ENCODE results near the gene CADPS2.

CADPS2 gene

DNA sequence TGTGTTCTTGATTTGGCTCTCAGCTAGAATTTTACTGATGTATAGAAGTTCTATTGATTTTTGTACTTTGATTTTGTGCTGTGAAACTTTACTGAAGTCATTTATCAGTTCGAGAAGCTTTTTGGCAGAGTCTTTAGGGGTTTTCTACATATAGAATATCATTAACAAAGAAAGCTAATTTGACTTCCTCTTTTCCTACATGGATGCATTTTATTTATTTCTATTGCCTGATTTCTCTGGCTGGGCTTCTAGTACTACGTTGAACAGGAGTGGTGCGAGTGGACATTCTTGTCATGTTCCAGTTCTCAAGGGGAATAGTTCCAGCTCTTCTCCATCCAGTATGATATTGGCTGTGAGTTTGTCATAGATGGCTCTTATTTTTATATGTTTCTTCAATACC is 252.8 kb downstream of the CADPS2 start:
- Histone ChIP-seq H3K27me3 (ENCODE audit: insufficient read depth, low read length, poor library complexity) (no peaks in the 10 kb centered on the region), H3K4me1 (ENCODE audit: insufficient read depth, low read length) (no peaks in the 10 kb centered on the region), H3K4me2 (ENCODE audit: insufficient read depth, low read length) (no peak overlapping the region), H3K9me3 (ENCODE audit: insufficient read depth, low read length, severe bottlenecking) (no peaks in the 10 kb centered on the region), H4K20me1 (ENCODE audit: insufficient read depth, low read length) (no peaks in the 10 kb centered on the region), H3K9ac (ENCODE audit: low read depth, low read length) (no peak overlapping the region), H3K79me2 (ENCODE audit: insufficient read depth, low read length) (no peaks in the 10 kb centered on the region), H3K4me3 (ENCODE audit: low read depth in 1 of 2, low read length in 2 of 2) (no peak overlapping the region), H3K36me3 (ENCODE audit: insufficient read depth, low read length) (no peaks in the 10 kb centered on the region), H2AFZ (ENCODE audit: low read depth, low read length) (no peak overlapping the region), H3K27ac (ENCODE audit: low read length) (no peak overlapping the region)
- no peak for ATAC-seq (ENCODE audit: insufficient read depth, low read depth)
- no peak for DNase-seq
- TF ChIP-seq, protein P1, sequence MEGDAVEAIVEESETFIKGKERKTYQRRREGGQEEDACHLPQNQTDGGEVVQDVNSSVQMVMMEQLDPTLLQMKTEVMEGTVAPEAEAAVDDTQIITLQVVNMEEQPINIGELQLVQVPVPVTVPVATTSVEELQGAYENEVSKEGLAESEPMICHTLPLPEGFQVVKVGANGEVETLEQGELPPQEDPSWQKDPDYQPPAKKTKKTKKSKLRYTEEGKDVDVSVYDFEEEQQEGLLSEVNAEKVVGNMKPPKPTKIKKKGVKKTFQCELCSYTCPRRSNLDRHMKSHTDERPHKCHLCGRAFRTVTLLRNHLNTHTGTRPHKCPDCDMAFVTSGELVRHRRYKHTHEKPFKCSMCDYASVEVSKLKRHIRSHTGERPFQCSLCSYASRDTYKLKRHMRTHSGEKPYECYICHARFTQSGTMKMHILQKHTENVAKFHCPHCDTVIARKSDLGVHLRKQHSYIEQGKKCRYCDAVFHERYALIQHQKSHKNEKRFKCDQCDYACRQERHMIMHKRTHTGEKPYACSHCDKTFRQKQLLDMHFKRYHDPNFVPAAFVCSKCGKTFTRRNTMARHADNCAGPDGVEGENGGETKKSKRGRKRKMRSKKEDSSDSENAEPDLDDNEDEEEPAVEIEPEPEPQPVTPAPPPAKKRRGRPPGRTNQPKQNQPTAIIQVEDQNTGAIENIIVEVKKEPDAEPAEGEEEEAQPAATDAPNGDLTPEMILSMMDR (IDR thresholded peaks at IDR 0.05; ENCODE audit: borderline replicate concordance, extremely low read depth, low read length, poor library complexity, severe bottlenecking): no peak
- no peak for TF ChIP-seq EZH2 (IDR thresholded peaks at IDR 0.05; ENCODE audit: borderline replicate concordance, low read depth, low read length, severe bottlenecking)

DNA sequence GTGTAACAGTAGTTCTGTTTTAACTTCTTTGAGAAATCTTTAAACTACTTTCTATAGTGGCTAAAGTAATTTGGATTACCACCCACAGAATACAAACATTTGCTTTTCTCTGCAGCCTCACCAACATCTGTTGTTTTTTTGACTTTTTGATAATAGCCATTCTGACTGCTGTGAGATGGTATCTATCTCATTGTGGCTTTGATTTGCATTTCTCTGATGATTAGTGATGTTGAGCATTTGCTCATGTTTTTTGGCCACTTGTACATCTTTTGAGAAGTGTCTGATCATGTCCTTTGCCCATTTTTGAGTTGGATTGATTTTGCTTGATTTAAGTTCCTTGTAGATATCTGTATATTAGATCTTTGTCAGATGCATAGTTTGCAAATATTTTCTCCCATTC is 254.0 kb downstream of the CADPS2 start:
- TF ChIP-seq, protein P1 (IDR thresholded peaks at IDR 0.05; ENCODE audit: borderline replicate concordance, extremely low read depth, low read length, poor library complexity, severe bottlenecking): no peak
- no peak for TF ChIP-seq EZH2 (IDR thresholded peaks at IDR 0.05; ENCODE audit: borderline replicate concordance, low read depth, low read length, severe bottlenecking)

DNA sequence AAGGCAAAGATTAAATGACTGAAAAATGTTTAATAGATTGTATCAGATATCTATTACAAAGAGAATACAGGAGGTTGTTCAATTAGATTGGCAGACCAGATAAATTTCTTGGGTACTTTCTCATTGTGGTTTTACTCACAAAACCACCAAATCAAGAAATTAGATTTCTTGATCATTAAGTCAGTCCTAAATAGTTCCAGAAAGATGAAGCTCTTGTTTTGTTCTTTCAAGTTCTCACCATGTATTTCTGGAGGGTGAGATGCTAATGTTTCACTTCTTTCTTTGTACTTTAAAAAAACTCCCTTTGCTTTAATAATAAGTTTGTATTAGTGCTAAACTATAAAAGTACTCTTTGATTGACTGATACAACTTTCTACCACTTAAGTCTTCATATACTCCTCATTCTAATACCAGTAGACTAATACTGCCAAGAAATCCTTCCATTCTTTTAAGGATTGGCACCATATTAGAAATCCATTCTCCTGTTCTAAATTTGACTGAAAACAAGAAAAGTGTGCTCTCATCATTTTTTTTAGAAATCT is 256.8 kb downstream of the CADPS2 start:
- H3K9ac ChIP-seq (ENCODE audit: low read depth, low read length): no peak overlapping the region
- no peak for TF ChIP-seq EZH2 (IDR thresholded peaks at IDR 0.05; ENCODE audit: borderline replicate concordance, low read depth, low read length, severe bottlenecking)
- TF ChIP-seq, protein P1 (IDR thresholded peaks at IDR 0.05; ENCODE audit: borderline replicate concordance, extremely low read depth, low read length, poor library complexity, severe bottlenecking): no peak
- H3K36me3 ChIP-seq (ENCODE audit: insufficient read depth, low read length): no peaks in the 10 kb centered on the region
- no peak overlapping the region for H3K4me3 ChIP-seq (ENCODE audit: low read depth in 1 of 2, low read length in 2 of 2)
- H3K27me3 ChIP-seq (ENCODE audit: insufficient read depth, low read length, poor library complexity): no peaks in the 10 kb centered on the region
- DNase-seq (no peak), ATAC-seq (ENCODE audit: insufficient read depth, low read depth) (no peak)
- H3K27ac ChIP-seq (ENCODE audit: low read length): no peak overlapping the region
- H3K9me3 ChIP-seq (ENCODE audit: insufficient read depth, low read length, severe bottlenecking): no peaks in the 10 kb centered on the region
- H3K4me1 ChIP-seq (ENCODE audit: insufficient read depth, low read length): no peaks in the 10 kb centered on the region
- no peak overlapping the region for H2AFZ ChIP-seq (ENCODE audit: low read depth, low read length)
- no peaks in the 10 kb centered on the region for H3K79me2 ChIP-seq (ENCODE audit: insufficient read depth, low read length)
- H3K4me2 ChIP-seq (ENCODE audit: insufficient read depth, low read length): no peak overlapping the region
- no peaks in the 10 kb centered on the region for H4K20me1 ChIP-seq (ENCODE audit: insufficient read depth, low read length)

More for the DNA sequence above, 254.0 kb downstream of the CADPS2 start:
- no peaks in the 10 kb centered on the region for H3K79me2 ChIP-seq (ENCODE audit: insufficient read depth, low read length)
- H3K4me2 ChIP-seq (ENCODE audit: insufficient read depth, low read length): no peak overlapping the region
- no peak for DNase-seq
- no peak overlapping the region for H2AFZ ChIP-seq (ENCODE audit: low read depth, low read length)
- no peaks in the 10 kb centered on the region for H4K20me1 ChIP-seq (ENCODE audit: insufficient read depth, low read length)
- no peak for ATAC-seq (ENCODE audit: insufficient read depth, low read depth)
- no peaks in the 10 kb centered on the region for H3K36me3 ChIP-seq (ENCODE audit: insufficient read depth, low read length)
- H3K4me1 ChIP-seq (ENCODE audit: insufficient read depth, low read length): no peaks in the 10 kb centered on the region
- H3K27ac ChIP-seq (ENCODE audit: low read length): no peak overlapping the region
- no peaks in the 10 kb centered on the region for H3K27me3 ChIP-seq (ENCODE audit: insufficient read depth, low read length, poor library complexity)
- no peaks in the 10 kb centered on the region for H3K9me3 ChIP-seq (ENCODE audit: insufficient read depth, low read length, severe bottlenecking)
- no peak overlapping the region for H3K9ac ChIP-seq (ENCODE audit: low read depth, low read length)
- no peak overlapping the region for H3K4me3 ChIP-seq (ENCODE audit: low read depth in 1 of 2, low read length in 2 of 2)
